ENCODE results near the gene PTPRJ. TPM values are rescaled to one million over a fixed set of nuclear protein-coding genes. Genes with fewer than 3 reads are reported as not detected.

Gene PTPRJ
- total and polyA plus RNA-seq, 2 donors (not counting 3 experiments of a cell fraction or from before 2014, with no cell fraction given): 3.1 to 7.7 TPM

DNA sequence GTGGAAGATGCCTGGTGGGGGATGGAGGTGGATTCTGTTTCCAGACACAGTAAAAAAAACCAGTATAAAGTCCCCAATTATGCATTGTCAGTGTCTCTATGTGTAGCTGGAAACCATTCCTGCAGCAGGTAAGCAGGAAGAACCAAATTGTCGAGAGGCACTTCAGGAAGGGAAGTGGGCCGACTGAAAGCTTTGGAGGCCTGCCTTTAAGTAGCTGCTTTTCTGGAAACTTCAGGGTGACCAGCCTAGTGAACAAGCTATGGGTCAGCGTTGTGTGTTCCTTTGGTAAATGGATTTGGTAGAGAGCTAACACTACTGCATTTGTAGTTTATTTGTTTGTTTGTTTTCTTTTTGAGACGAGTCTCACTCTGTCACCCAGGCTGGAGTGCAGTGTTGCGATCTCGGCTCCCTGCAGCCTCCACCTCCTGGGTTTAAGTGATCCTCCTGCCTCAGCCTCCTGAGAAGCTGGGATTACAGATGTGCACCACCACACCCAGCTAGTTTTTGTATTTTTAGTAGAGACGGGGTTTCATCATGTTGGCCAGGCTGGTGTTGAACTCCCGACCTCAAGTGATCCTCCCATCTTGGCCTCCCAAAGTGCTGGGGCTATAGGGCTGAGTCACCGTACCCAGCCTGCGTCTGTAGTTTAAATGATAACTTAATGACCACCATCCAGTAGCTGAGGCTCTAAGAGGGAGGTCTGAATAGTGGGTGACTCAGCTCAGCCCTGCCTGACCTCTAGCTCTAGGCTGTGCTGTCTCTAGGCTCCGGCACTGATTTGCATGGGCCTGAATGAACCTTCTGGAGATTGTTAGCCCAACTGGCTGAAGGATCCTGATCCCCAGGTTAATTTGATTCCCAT lies 12.8 kb downstream of the PTPRJ start:
- H3K27me3 ChIP-seq (ENCODE audit: control insufficient read depth in 2 of 2, insufficient read depth in 2 of 2, low read length in 2 of 2): no peaks in the 10 kb centered on the region
- no peaks in the 10 kb centered on the region for H3K79me2 ChIP-seq (ENCODE audit: control insufficient read depth, insufficient read depth, low read length)
- DNase-seq (ENCODE audit: low read depth, low spot score): peak; percentile 22
- no peaks in the 10 kb centered on the region for H3K9me3 ChIP-seq (replicated peaks; ENCODE audit: control insufficient read depth, insufficient read depth, low read length)
- no peak overlapping the region for H3K9ac ChIP-seq (replicated peaks; ENCODE audit: extremely low read depth, insufficient read depth, low read length)
- no peaks in the 10 kb centered on the region for H3K9me1 ChIP-seq (replicated peaks; ENCODE audit: control insufficient read depth, extremely low read depth, insufficient read depth, low read length)
- ChIA-PET CTCF (interaction anchor here (0.8 to 1.4 kb wide), 4 partner anchors 18 to 116 kb away, joined by 3 to 6 read pairs (median 3); no protein-coding TSS in a partner anchor), POLR2A (no interaction called here)
- FAIRE-seq: no peak
- no peaks in the 10 kb centered on the region for H4K20me1 ChIP-seq (replicated peaks; ENCODE audit: control insufficient read depth, extremely low read depth, insufficient read depth, low read length)
- dilution Hi-C loops (cut with MboI; ENCODE audit: extremely low pct_ligation_motif_present, low sequenced_read_pairs): no loop called here
- TF ChIP-seq FOS (IDR thresholded peaks at IDR 0.05; ENCODE audit: borderline replicate concordance, insufficient read depth, low read length) (peak; percentile 34), MAX (IDR thresholded peaks at IDR 0.05; ENCODE audit: insufficient read depth, insufficient read length) (no peak)
- H3K4me1 ChIP-seq (ENCODE audit: control insufficient read depth, extremely low read depth, insufficient read depth, low read length): peaks cover 5% of the 10 kb centered on the region
- no peak overlapping the region for H3K4me3 ChIP-seq (replicated peaks in 1 of 3; ENCODE audit: insufficient read depth in 1 of 3, low read depth in 1 of 3, low read length in 3 of 3)
- intact Hi-C loops (cut with micrococcal nuclease): no loop called here
- H2AFZ ChIP-seq (ENCODE audit: low read depth, low read length): no peak overlapping the region
- no peaks in the 10 kb centered on the region for H3K36me3 ChIP-seq (ENCODE audit: control insufficient read depth in 2 of 2, extremely low read depth in 1 of 2, insufficient read depth in 2 of 2, low read length in 2 of 2)
- H3K27ac ChIP-seq (ENCODE audit: insufficient read depth, low read depth, low read length): no peak overlapping the region
- no TSS peak for BruUV-seq (replicated peaks)
- no peak overlapping the region for H3K4me2 ChIP-seq (ENCODE audit: insufficient read depth, low read length)

DNA sequence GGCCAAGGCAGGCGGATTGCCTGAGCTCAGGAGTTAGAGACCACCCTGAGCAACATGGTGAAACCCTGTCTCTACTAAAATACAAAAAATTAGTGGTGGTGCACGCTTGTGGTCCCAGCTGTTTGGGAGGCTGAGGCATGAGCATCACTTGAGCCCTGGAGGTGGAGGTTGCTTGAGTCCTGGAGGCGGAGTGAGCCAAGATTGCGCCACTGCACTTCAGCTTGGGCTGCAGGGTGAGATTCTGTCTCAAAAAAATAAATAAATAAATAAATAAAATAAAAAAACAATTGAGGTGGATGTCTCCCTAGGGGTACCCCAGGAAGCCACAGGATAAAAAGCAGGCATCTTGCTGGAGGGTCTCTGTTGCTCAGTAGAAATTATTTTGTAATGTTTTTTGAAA lies 14.1 kb downstream of the PTPRJ start:
- H4K20me1 ChIP-seq (replicated peaks; ENCODE audit: control insufficient read depth, extremely low read depth, insufficient read depth, low read length): no peaks in the 10 kb centered on the region
- no peak overlapping the region for H3K4me2 ChIP-seq (ENCODE audit: insufficient read depth, low read length)
- no peak for FAIRE-seq
- TF ChIP-seq EZH2 (IDR thresholded peaks at IDR 0.05; ENCODE audit: borderline replicate concordance, low read depth, low read length, severe bottlenecking): no peak
- TF ChIP-seq JUN (IDR thresholded peaks at IDR 0.05; ENCODE audit: borderline replicate concordance, insufficient read depth, insufficient read length, low read depth): no peak
- no peak for TF ChIP-seq POLR2A (IDR thresholded peaks at IDR 0.05; ENCODE audit: low read depth, low read length)
- TF ChIP-seq POLR2AphosphoS5 (IDR thresholded peaks at IDR 0.05; ENCODE audit: insufficient read depth, low read depth, low read length): no peak
- TF ChIP-seq FOS (IDR thresholded peaks at IDR 0.05; ENCODE audit: borderline replicate concordance, insufficient read depth, low read length): no peak
- no peak overlapping the region for H3K9ac ChIP-seq (replicated peaks; ENCODE audit: extremely low read depth, insufficient read depth, low read length)
- POLR2A ChIA-PET: no interaction called here
- H3K27ac ChIP-seq (ENCODE audit: insufficient read depth, low read depth, low read length): no peak overlapping the region
- no peaks in the 10 kb centered on the region for H3K36me3 ChIP-seq (ENCODE audit: control insufficient read depth in 2 of 2, extremely low read depth in 1 of 2, insufficient read depth in 2 of 2, low read length in 2 of 2)
- no TSS peak for BruUV-seq (replicated peaks)
- no peak overlapping the region for H2AFZ ChIP-seq (ENCODE audit: low read depth, low read length)
- no peaks in the 10 kb centered on the region for H3K9me1 ChIP-seq (replicated peaks; ENCODE audit: control insufficient read depth, extremely low read depth, insufficient read depth, low read length)
- no peaks in the 10 kb centered on the region for H3K79me2 ChIP-seq (ENCODE audit: control insufficient read depth, insufficient read depth, low read length)
- peaks cover 5% of the 10 kb centered on the region for H3K4me1 ChIP-seq (ENCODE audit: control insufficient read depth, extremely low read depth, insufficient read depth, low read length)
- H3K9me3 ChIP-seq (replicated peaks; ENCODE audit: control insufficient read depth, insufficient read depth, low read length): no peaks in the 10 kb centered on the region
- CTCF ChIA-PET: interaction anchor here (1.4 kb wide), 1 partner anchor 17 kb away, joined by 3 read pairs; no protein-coding TSS in a partner anchor
- intact Hi-C loops (cut with micrococcal nuclease) (no loop called here), dilution Hi-C loops (cut with MboI; ENCODE audit: extremely low pct_ligation_motif_present, low sequenced_read_pairs) (no loop called here)
- H3K27me3 ChIP-seq (ENCODE audit: control insufficient read depth in 2 of 2, insufficient read depth in 2 of 2, low read length in 2 of 2): no peaks in the 10 kb centered on the region
- DNase-seq (ENCODE audit: low read depth, low spot score): no peak
- no peak overlapping the region for H3K4me3 ChIP-seq (replicated peaks in 1 of 3; ENCODE audit: insufficient read depth in 1 of 3, low read depth in 1 of 3, low read length in 3 of 3)

Measured in endothelial cell of umbilical vein (primary cell).